GM18951 (cell line): ENCODE results near the gene KRTAP4-3.
"Not testable (repeated sequence)": the region's sequence is repeated elsewhere in the genome, so short reads cannot be mapped to it uniquely, and the experiment has no call there.

Experiments used
- POLR2A ChIP-seq: IDR thresholded peaks from 4 replicates; pipeline ENCODE4 v1.6.1; 2011; ENCODE audit warnings: mild to moderate bottlenecking; ENCODE audit not compliant: insufficient read length, insufficient read depth; ENCODE audit errors: extremely low read depth
- in situ Hi-C: fragments of 300-500 bp; cut with MboI; formaldehyde crosslinking; loops from one replicate; pipeline ENCODE4 v1.12.0; 2022; ENCODE audit warnings: low sequenced_read_pairs, mixed read lengths, inconsistent platforms; ENCODE audit not compliant: unreplicated experiment

Gene KRTAP4-3

GRCh38 chr17:41118721-41119120, 49.3 kb downstream of the KRTAP4-3 start:
- no peak for TF ChIP-seq POLR2A
- in situ Hi-C loops: no loop called here

GRCh38 chr17:41117846-41118386, 50.1 kb downstream of the KRTAP4-3 start, which contains the start of gene KRTAP4-11:
Gene KRTAP4-11 (minus strand): TSS chr17:41118373. CDS start chr17:41118315, 58 bp downstream.
- in situ Hi-C loops: not testable (repeated sequence)
